ENCODE measurements around the gene NGF. TPM values are rescaled to one million over a fixed set of nuclear protein-coding genes. Genes with fewer than 3 reads are reported as not detected.

Gene NGF
- total and polyA plus RNA-seq, 2 of the 8 experiments (the other 6 are each of a cell fraction or from before 2014, with no cell fraction given), result 1.6 TPM; not detected in 1

DNA sequence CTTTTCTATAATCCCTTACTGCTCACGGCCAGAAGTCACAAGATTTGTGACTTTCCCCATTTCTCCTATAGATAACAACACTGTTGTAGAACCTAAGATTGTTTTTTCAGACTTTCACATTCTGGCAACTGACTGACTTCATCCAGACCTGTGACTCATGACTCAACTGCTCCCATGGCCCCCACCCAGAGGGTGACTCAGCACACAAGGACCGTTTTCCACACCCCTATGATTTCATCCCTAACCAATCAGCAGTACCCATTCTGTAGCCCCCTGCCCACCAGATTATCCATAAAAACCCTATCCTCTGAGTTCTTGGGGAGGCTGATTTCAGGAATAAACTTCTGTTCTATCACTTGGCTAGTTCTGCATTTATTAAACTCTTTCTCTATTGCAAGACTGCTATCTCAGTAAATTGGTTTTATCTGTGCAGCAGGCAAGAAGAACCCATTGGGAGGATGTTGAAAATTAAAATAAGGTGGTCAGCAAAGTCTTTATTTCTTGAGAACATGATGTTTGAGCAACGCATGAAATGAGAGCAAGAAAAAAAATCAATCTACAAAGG lies 79.7 kb downstream of the NGF start:
- no peak overlapping the region for H3K27ac ChIP-seq (ENCODE audit: low read depth, low read length)
- WGBS, 2 experiments (ENCODE audit: extremely low coverage in 1 of 2, insufficient coverage in 1 of 2, insufficient read length in 1 of 2, insufficient replicate concordance in 2 of 2, low coverage in 1 of 2, low lambda C conversion rate in 2 of 2, missing lambda C conversion rate in 1 of 2), result 84% methylated on average over 3 of the region's 3 CpGs; no CpG with 5 or more reads in 1 of the 2 experiments
- H3K27me3 ChIP-seq (replicated peaks in 1 of 4; ENCODE audit: control insufficient read depth in 3 of 4, extremely low read depth in 1 of 4, insufficient read depth in 3 of 4, low read length in 3 of 4), result no peaks in the 10 kb centered on the region
- no peak overlapping the region for H3K9ac ChIP-seq (replicated peaks in 1 of 4; ENCODE audit: extremely low read depth in 1 of 4, low read depth in 3 of 4, low read length in 3 of 4)
- H3K4ac ChIP-seq (replicated peaks; ENCODE audit: insufficient read length, low read depth, low read length), result no peak overlapping the region
- H2BK5ac ChIP-seq (ENCODE audit: low read depth, low read length), result no peak overlapping the region
- H2BK12ac ChIP-seq (ENCODE audit: low read depth, low read length), result no peak overlapping the region
- H3K4me3 ChIP-seq (ENCODE audit: extremely low read depth in 1 of 4, insufficient read depth in 2 of 4, low read depth in 3 of 4, low read length in 4 of 4), result no peak overlapping the region
- no peak for TF ChIP-seq FOSL1 (IDR thresholded peaks at IDR 0.05; ENCODE audit: insufficient read depth, low read depth, low read length)
- TF ChIP-seq EGR1 (IDR thresholded peaks at IDR 0.05; ENCODE audit: borderline replicate concordance, low read depth, low read length), result no peak
- TF ChIP-seq BACH1 (IDR thresholded peaks at IDR 0.05; ENCODE audit: low read length), result no peak
- TF ChIP-seq KDM4A (IDR thresholded peaks at IDR 0.05; ENCODE audit: low read depth, low read length, severe bottlenecking), result no peak
- TF ChIP-seq POU5F1 (IDR thresholded peaks at IDR 0.05; ENCODE audit: low read depth, low read length), result no peak
- no peak for TF ChIP-seq HDAC6 (IDR thresholded peaks at IDR 0.05; ENCODE audit: low read depth, low read length)
- TF ChIP-seq CHD2 (IDR thresholded peaks at IDR 0.05; ENCODE audit: low read length), result no peak
- TF ChIP-seq ATF2 (IDR thresholded peaks at IDR 0.05; ENCODE audit: low read length), result no peak
- TF ChIP-seq KDM1A (IDR thresholded peaks at IDR 0.05; ENCODE audit: borderline replicate concordance, low read length), result no peak
- no peak for TF ChIP-seq TEAD4 (IDR thresholded peaks at IDR 0.05; ENCODE audit: low read depth, low read length)
- no peak for TF ChIP-seq ASH2L (IDR thresholded peaks at IDR 0.05; ENCODE audit: low read length)
- no peak for TF ChIP-seq SP1 (IDR thresholded peaks at IDR 0.05; ENCODE audit: low read depth, low read length)
- POLR2A ChIA-PET (ENCODE audit: partially characterized antibody), result no interaction called here
- H4K91ac ChIP-seq (replicated peaks; ENCODE audit: insufficient read length, low read length), result no peak overlapping the region
- no peak overlapping the region for H4K5ac ChIP-seq (ENCODE audit: insufficient read length, low read depth, low read length)
- H2AK5ac ChIP-seq (ENCODE audit: low read depth, low read length), result no peak overlapping the region
- no peaks in the 10 kb centered on the region for H3K23me2 ChIP-seq (ENCODE audit: low read depth, low read length)
- FAIRE-seq (no peak), DNase-seq (ENCODE audit: low read depth in 1 of 2, low spot score in 2 of 2) (no peak)
- H3K23ac ChIP-seq (ENCODE audit: insufficient read length), result no peak overlapping the region
- H3K18ac ChIP-seq (ENCODE audit: extremely low read depth, low read length), result no peak overlapping the region
- no peak overlapping the region for H3K14ac ChIP-seq (ENCODE audit: insufficient read length)
- H4K20me1 ChIP-seq (replicated peaks in 1 of 2; ENCODE audit: control insufficient read depth in 1 of 2, insufficient read depth in 2 of 2, low read length in 2 of 2), result no peaks in the 10 kb centered on the region
- H3K36me3 ChIP-seq (ENCODE audit: control insufficient read depth in 2 of 4, insufficient read depth in 4 of 4, low read length in 3 of 4), result no peaks in the 10 kb centered on the region
- H3K79me1 ChIP-seq (ENCODE audit: low read depth, low read length), result no peaks in the 10 kb centered on the region
- no peaks in the 10 kb centered on the region for H3K4me1 ChIP-seq (replicated peaks in 1 of 4; ENCODE audit: control insufficient read depth in 3 of 4, insufficient read depth in 4 of 4, low read length in 3 of 4)
- no peak overlapping the region for H2AFZ ChIP-seq (ENCODE audit: low read length)
- H2BK20ac ChIP-seq (ENCODE audit: low read length), result no peak overlapping the region
- CTCF ChIA-PET (ENCODE audit: partially characterized antibody), result no interaction called here
- no peak overlapping the region for H3K4me2 ChIP-seq (ENCODE audit: insufficient read depth in 1 of 2, low read depth in 2 of 2, low read length in 2 of 2)
- no peak overlapping the region for H3K56ac ChIP-seq (replicated peaks; ENCODE audit: insufficient read length, low read depth, low read length)
- no peaks in the 10 kb centered on the region for H3K79me2 ChIP-seq (ENCODE audit: control insufficient read depth in 1 of 2, insufficient read depth in 2 of 2, low read length in 2 of 2)
- H2BK120ac ChIP-seq (replicated peaks; ENCODE audit: low read depth, low read length), result no peak overlapping the region
- H4K8ac ChIP-seq (ENCODE audit: extremely low read depth, insufficient read depth, low read length), result no peak overlapping the region
- H3K9me3 ChIP-seq (ENCODE audit: insufficient read depth in 2 of 2, low read depth in 1 of 2, low read length in 1 of 2), result peaks cover 13 to 14% of the 10 kb centered on the region in 2 experiments
- no peak overlapping the region for H2BK15ac ChIP-seq (ENCODE audit: low read length)

All from H1 (cell line).